IMR-90 (cell line): ENCODE measurements around the gene IL19. TPM values are rescaled to one million over a fixed set of nuclear protein-coding genes. Genes with fewer than 3 reads are reported as not detected.

Experiments
- ATAC-seq: fragments of 200-7000 bp; cut with Tn5 transposase; 2 replicates; pipeline ENCODE4 v1.9.1; 2020; ENCODE audit warnings: low read depth, mild to moderate bottlenecking, moderate library complexity
- BruUV-seq: library from RNA; stranded (reverse); fragments of 400-500 nt; replicated peaks from 2 replicates; lab custom pipeline; 2021; lab: Mats Ljungman, UMichigan
- CTCF ChIA-PET: fragments of 300-600 bp; formaldehyde crosslinking; extraction: SDS; loops from one replicate; lab custom pipeline; 2021; ENCODE audit warnings: antibody characterized with exemption; lab: Yijun Ruan, JAX
- POLR2A ChIA-PET: fragments of 300-600 bp; sonication (Branson Sonifier 250); formaldehyde crosslinking; loops from one replicate; lab custom pipeline; 2022; ENCODE audit warnings: antibody characterized with exemption; ENCODE audit not compliant: unreplicated experiment; lab: Charles Lee
- DNase-seq: peaks from one replicate; pipeline ENCODE4 v3.0.0; 2013
- H2AFZ ChIP-seq: replicated peaks from 2 replicates; pipeline ENCODE3; 2013; ENCODE audit warnings: low read length, mild to moderate bottlenecking; ENCODE audit not compliant: poor library complexity
- H2AK5ac ChIP-seq: 2 replicates; pipeline ENCODE4 v1.6.1; 2013; ENCODE audit warnings: low read depth, low read length, inconsistent platforms
- H2AK9ac ChIP-seq: replicated peaks from 2 replicates; pipeline ENCODE3; 2013; ENCODE audit warnings: mild to moderate bottlenecking, low read depth, low read length, moderate library complexity; ENCODE audit not compliant: poor library complexity
- H2BK120ac ChIP-seq: 2 replicates; pipeline ENCODE4 v1.6.1; 2013; ENCODE audit warnings: low read depth, low read length, inconsistent platforms
- H2BK15ac ChIP-seq: 3 replicates; pipeline ENCODE4 v1.6.1; 2013; ENCODE audit warnings: low read depth, low read length, inconsistent platforms
- H2BK20ac ChIP-seq: 2 replicates; pipeline ENCODE4 v1.6.1; 2013; ENCODE audit warnings: low read depth, mild to moderate bottlenecking, inconsistent platforms, low read length, moderate library complexity
- H2BK5ac ChIP-seq: 2 replicates; pipeline ENCODE4 v1.6.1; 2013; ENCODE audit warnings: mild to moderate bottlenecking, low read depth, low read length, inconsistent platforms; ENCODE audit not compliant: poor library complexity, severe bottlenecking
- H3K14ac ChIP-seq: replicated peaks from 2 replicates; pipeline ENCODE4 v1.6.1; 2013; ENCODE audit warnings: low read depth, low read length, inconsistent platforms
- H3K18ac ChIP-seq: 2 replicates; pipeline ENCODE4 v1.6.1; 2013; ENCODE audit warnings: low read depth, low read length, control low read depth
- H3K23ac ChIP-seq: 2 replicates; pipeline ENCODE4 v1.6.1; 2013; ENCODE audit warnings: low read depth, low read length, inconsistent platforms
- H3K27ac ChIP-seq: 2 replicates; pipeline ENCODE4 v1.5.1; 2013; ENCODE audit warnings: mild to moderate bottlenecking, control low read depth, low read length; ENCODE audit not compliant: insufficient read depth
- H3K27me3 ChIP-seq: 2 replicates; pipeline ENCODE4 v1.6.1; 2013; ENCODE audit warnings: low read length; ENCODE audit not compliant: control insufficient read depth, insufficient read depth
- H3K36me3 ChIP-seq: 2 replicates; pipeline ENCODE4 v1.6.1; 2013; ENCODE audit warnings: low read length, mixed read lengths; ENCODE audit not compliant: control insufficient read depth, insufficient read depth
- H3K4ac ChIP-seq: 2 replicates; pipeline ENCODE4 v1.6.1; 2013; ENCODE audit warnings: low read depth, low read length, inconsistent platforms
- H3K4me1 ChIP-seq: 2 replicates; pipeline ENCODE4 v1.6.1; 2013; ENCODE audit warnings: low read length, mixed read lengths; ENCODE audit not compliant: control insufficient read depth, insufficient read depth
- H3K4me2 ChIP-seq: 2 replicates; pipeline ENCODE4 v1.6.1; 2013; ENCODE audit warnings: low read depth, mild to moderate bottlenecking, control low read depth, low read length, moderate library complexity
- H3K4me3 ChIP-seq: 2 replicates; pipeline ENCODE4 v1.5.1; 2013; ENCODE audit warnings: low read depth, mild to moderate bottlenecking, control low read depth, low read length, moderate library complexity; ENCODE audit not compliant: insufficient read depth
- H3K56ac ChIP-seq: 2 replicates; pipeline ENCODE4 v1.6.1; 2013; ENCODE audit warnings: low read length, inconsistent platforms; ENCODE audit not compliant: insufficient read depth; ENCODE audit errors: extremely low read depth
- H3K79me1 ChIP-seq, 2 experiments: 2 replicates each; pipeline ENCODE4 v1.6.1; 2013; ENCODE audit warnings: low read length in 2 of 2, inconsistent platforms in 1 of 2, low read depth in 1 of 2
- H3K9ac ChIP-seq: 2 replicates; pipeline ENCODE4 v1.6.1; 2013; ENCODE audit warnings: low read depth, low read length, control low read depth
- H3K9me1 ChIP-seq: 2 replicates; pipeline ENCODE4 v1.6.1; 2013; ENCODE audit warnings: low read length, inconsistent platforms; ENCODE audit not compliant: insufficient read depth
- H3K9me3 ChIP-seq: 2 replicates; pipeline ENCODE4 v1.6.1; 2013; ENCODE audit warnings: low read length; ENCODE audit not compliant: control insufficient read depth, insufficient read depth
- H4K20me1 ChIP-seq: 2 replicates; pipeline ENCODE4 v1.6.1; 2013; ENCODE audit warnings: low read length, inconsistent platforms; ENCODE audit not compliant: insufficient read depth
- H4K5ac ChIP-seq: 2 replicates; pipeline ENCODE4 v1.6.1; 2013; ENCODE audit warnings: mild to moderate bottlenecking, low read depth, low read length, control low read depth
- H4K8ac ChIP-seq, 2 experiments: 2 replicates each; pipeline ENCODE4 v1.6.1; 2013; ENCODE audit warnings: low read depth in 2 of 2, low read length in 2 of 2, control low read depth in 1 of 2, inconsistent platforms in 1 of 2
- H4K91ac ChIP-seq: 2 replicates; pipeline ENCODE4 v1.6.1; 2013; ENCODE audit warnings: low read depth, low read length, inconsistent platforms; ENCODE audit not compliant: insufficient read depth
- BHLHE40 ChIP-seq: fragments of 150-350 bp; IDR thresholded peaks from 2 replicates; pipeline ENCODE4 v1.6.1; 2016; ENCODE audit warnings: mild to moderate bottlenecking, low read depth, low read length
- CEBPB ChIP-seq: IDR thresholded peaks from 2 replicates; pipeline ENCODE4 v1.6.1; 2012; ENCODE audit warnings: low read depth, low read length, improper control_type of control experiment
- CHD1 ChIP-seq: IDR thresholded peaks from 2 replicates; pipeline ENCODE4 v1.6.1; 2012; ENCODE audit warnings: low read depth, low read length, improper control_type of control experiment
- CTCF ChIP-seq: conservative IDR thresholded peaks from 2 replicates; pipeline ENCODE4 v1.5.1; 2012; ENCODE audit warnings: mild to moderate bottlenecking, low read depth, low read length, improper control_type of control experiment
- FOS ChIP-seq: fragments of 150-350 bp; IDR thresholded peaks from 2 replicates; pipeline ENCODE4 v1.6.1; 2016; ENCODE audit warnings: low read depth, low read length
- MAFK ChIP-seq: IDR thresholded peaks from 2 replicates; pipeline ENCODE4 v1.6.1; 2012; ENCODE audit warnings: low read depth, low read length, improper control_type of control experiment
- MXI1 ChIP-seq: IDR thresholded peaks from 2 replicates; pipeline ENCODE4 v1.6.1; 2012; ENCODE audit warnings: low read depth, mild to moderate bottlenecking, low read length, moderate library complexity, borderline replicate concordance
- NFE2L2 ChIP-seq: fragments of 150-350 bp; IDR thresholded peaks from 2 replicates; pipeline ENCODE4 v1.6.1; 2016; ENCODE audit warnings: low read depth, mild to moderate bottlenecking, low read length
- POLR2A ChIP-seq: IDR thresholded peaks from 2 replicates; pipeline ENCODE4 v1.6.1; 2012; ENCODE audit warnings: mild to moderate bottlenecking, low read depth, low read length
- RAD21 ChIP-seq: IDR thresholded peaks from 2 replicates; pipeline ENCODE4 v1.6.1; 2012; ENCODE audit warnings: low read length, improper control_type of control experiment
- RCOR1 ChIP-seq: IDR thresholded peaks from 2 replicates; pipeline ENCODE4 v1.6.1; 2012; ENCODE audit warnings: mild to moderate bottlenecking, low read length, improper control_type of control experiment; ENCODE audit not compliant: insufficient replicate concordance
- RFX5 ChIP-seq: IDR thresholded peaks from 2 replicates; pipeline ENCODE4 v1.8.0; 2012; ENCODE audit warnings: low read depth, mild to moderate bottlenecking, low read length, moderate library complexity
- SMC3 ChIP-seq: fragments of 150-350 bp; IDR thresholded peaks from 2 replicates; pipeline ENCODE4 v1.6.1; 2016; ENCODE audit warnings: low read depth, mild to moderate bottlenecking, antibody characterized with exemption, low read length, moderate library complexity
- WGBS, 2 experiments: methylation state at CpG; one replicate each; pipeline versions ENCODE4 v1.1.5 to v1.1.7; 2013; ENCODE audit warnings: missing lambda C conversion rate in 2 of 2; ENCODE audit not compliant: insufficient read length in 1 of 2; ENCODE audit errors: extremely low coverage in 2 of 2; 5-methylcytosine and 5-hydroxymethylcytosine counted together
- dilution Hi-C: fragments of 300-500 bp; cut with HindIII; formaldehyde crosslinking; loops from one replicate; pipeline ENCODE4 v1.14.3; 2018; ENCODE audit warnings: low sequenced_read_pairs; ENCODE audit not compliant: unreplicated experiment
- in situ Hi-C: fragments of 300-500 bp; cut with MboI; formaldehyde crosslinking; loops from 3 replicates; pipeline ENCODE4 v1.14.3; 2019; ENCODE audit warnings: low sequenced_read_pairs, inconsistent platforms, mixed read lengths
- intact Hi-C: fragments of 100-400 bp; cut with micrococcal nuclease; formaldehyde crosslinking; loops from 2 replicates; pipeline ENCODE4 v1.10.0; 2022
- polyA plus RNA-seq, 3 experiments: library from polyadenylated mRNA; depleted of rRNA; stranded (reverse); fragments of >200 nt; gene quantifications; 2 replicates each; pipeline ENCODE4 v1.2.3, GENCODE V29; 2012; ENCODE audit warnings: low replicate concordance in 1 of 3
- total RNA-seq: library from RNA; depleted of rRNA; stranded (reverse); fragments of >200 nt; gene quantifications from 2 replicates; pipeline ENCODE4 v1.2.3, GENCODE V29; 2012
- TF ChIP-seq, protein P1 (sequence below): fragments of 150-350 bp; IDR thresholded peaks from 2 replicates; pipeline ENCODE4 v1.6.1; 2016; ENCODE audit warnings: low read depth, mild to moderate bottlenecking, low read length, moderate library complexity, borderline replicate concordance
- TF ChIP-seq, protein P2 (sequence below): fragments of 150-350 bp; IDR thresholded peaks from 2 replicates; pipeline ENCODE4 v1.6.1; 2017; ENCODE audit warnings: mild to moderate bottlenecking, antibody characterized with exemption, low read length, low read depth

The IL19 gene
- total and polyA plus RNA-seq, 2 of the 4 experiments (the other 2 are of a cell fraction), result not detected

GRCh38 chr1:206829875-206830274 lies 59.3 kb downstream of the IL19 start:
- WGBS, 2 experiments, result no CpG with 5 or more reads among the region's 2 CpGs
- BruUV-seq, result no TSS peak
- H3K36me3 ChIP-seq, result no peaks in the 10 kb centered on the region
- no peak overlapping the region for H4K91ac ChIP-seq
- no peak overlapping the region for H3K18ac ChIP-seq
- no peak overlapping the region for H2AK5ac ChIP-seq
- TF ChIP-seq RCOR1, result no peak
- TF ChIP-seq BHLHE40, result no peak
- TF ChIP-seq CHD1, result no peak
- no peak for TF ChIP-seq FOS
- TF ChIP-seq, protein P1, sequence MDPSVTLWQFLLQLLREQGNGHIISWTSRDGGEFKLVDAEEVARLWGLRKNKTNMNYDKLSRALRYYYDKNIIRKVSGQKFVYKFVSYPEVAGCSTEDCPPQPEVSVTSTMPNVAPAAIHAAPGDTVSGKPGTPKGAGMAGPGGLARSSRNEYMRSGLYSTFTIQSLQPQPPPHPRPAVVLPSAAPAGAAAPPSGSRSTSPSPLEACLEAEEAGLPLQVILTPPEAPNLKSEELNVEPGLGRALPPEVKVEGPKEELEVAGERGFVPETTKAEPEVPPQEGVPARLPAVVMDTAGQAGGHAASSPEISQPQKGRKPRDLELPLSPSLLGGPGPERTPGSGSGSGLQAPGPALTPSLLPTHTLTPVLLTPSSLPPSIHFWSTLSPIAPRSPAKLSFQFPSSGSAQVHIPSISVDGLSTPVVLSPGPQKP, result no peak
- no peak for TF ChIP-seq CEBPB
- TF ChIP-seq RFX5, result no peak
- TF ChIP-seq MXI1, result no peak
- no peak for TF ChIP-seq RAD21
- no peak for TF ChIP-seq SMC3
- no peak for TF ChIP-seq POLR2A
- TF ChIP-seq, protein P2, sequence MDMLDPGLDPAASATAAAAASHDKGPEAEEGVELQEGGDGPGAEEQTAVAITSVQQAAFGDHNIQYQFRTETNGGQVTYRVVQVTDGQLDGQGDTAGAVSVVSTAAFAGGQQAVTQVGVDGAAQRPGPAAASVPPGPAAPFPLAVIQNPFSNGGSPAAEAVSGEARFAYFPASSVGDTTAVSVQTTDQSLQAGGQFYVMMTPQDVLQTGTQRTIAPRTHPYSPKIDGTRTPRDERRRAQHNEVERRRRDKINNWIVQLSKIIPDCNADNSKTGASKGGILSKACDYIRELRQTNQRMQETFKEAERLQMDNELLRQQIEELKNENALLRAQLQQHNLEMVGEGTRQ, result no peak
- TF ChIP-seq MAFK, result no peak
- no peak for TF ChIP-seq CTCF
- no peak for TF ChIP-seq NFE2L2
- peaks cover 7% of the 10 kb centered on the region for H3K27me3 ChIP-seq
- POLR2A ChIA-PET, result no interaction called here
- no peak overlapping the region for H2BK15ac ChIP-seq
- no peaks in the 10 kb centered on the region for H3K9me3 ChIP-seq
- DNase-seq (no peak), ATAC-seq (no peak)
- H3K9me1 ChIP-seq, result no peaks in the 10 kb centered on the region
- in situ Hi-C loops, result no loop called here
- dilution Hi-C loops, result no loop called here
- H3K4me1 ChIP-seq, result no peaks in the 10 kb centered on the region; the same call in 1 of the 2 replicates
- no peak overlapping the region for H3K4me2 ChIP-seq
- H3K27ac ChIP-seq, result no peak overlapping the region
- no peak overlapping the region for H2BK120ac ChIP-seq
- no peak overlapping the region for H3K4me3 ChIP-seq
- CTCF ChIA-PET, result no interaction called here
- no peak overlapping the region for H3K9ac ChIP-seq
- H2AK9ac ChIP-seq, result no peak overlapping the region
- H3K23ac ChIP-seq, result no peak overlapping the region
- no peak overlapping the region for H3K14ac ChIP-seq
- no peak overlapping the region for H2BK20ac ChIP-seq
- H3K4ac ChIP-seq, result no peak overlapping the region
- H3K56ac ChIP-seq, result no peak overlapping the region
- intact Hi-C loops, result no loop called here
- no peaks in the 10 kb centered on the region for H4K20me1 ChIP-seq
- H3K79me1 ChIP-seq, result no peaks in the 10 kb centered on the region
- H2AFZ ChIP-seq, result no peak overlapping the region
- H2BK5ac ChIP-seq, result no peak overlapping the region
- H4K8ac ChIP-seq, result no peak overlapping the region
- H4K5ac ChIP-seq, result no peak overlapping the region
